HK-2 (cell line): ENCODE data around the gene EPHB2.
"Not testable (repeated sequence)": the region's sequence is repeated elsewhere in the genome, so short reads cannot be mapped to it uniquely, and the experiment has no call there.

Experiments
- DNase-seq: peaks from one replicate; pipeline ENCODE4 v3.0.0-alpha.2; 2018; ENCODE audit not compliant: unreplicated experiment

The EPHB2 gene

DNA sequence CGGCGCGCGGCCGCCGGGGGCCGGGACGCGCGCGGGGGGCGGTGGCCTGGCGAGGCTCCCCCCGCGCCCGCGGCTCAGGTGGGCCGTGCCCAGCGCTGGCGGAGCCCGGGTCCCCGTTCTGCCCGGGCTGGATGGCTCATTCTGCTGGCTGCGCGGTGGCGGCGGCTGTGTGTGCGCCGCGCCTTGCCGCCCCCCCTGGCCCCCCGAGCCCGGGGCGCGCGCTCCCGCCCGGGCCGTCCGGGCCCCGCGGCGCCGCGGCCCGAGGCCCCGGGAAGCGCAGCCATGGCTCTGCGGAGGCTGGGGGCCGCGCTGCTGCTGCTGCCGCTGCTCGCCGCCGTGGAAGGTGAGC, at the start of gene EPHB2:
Gene EPHB2, plus strand, starts transcription at position 139 of the 349 bp plus-strand sequence. Its CDS starts 144 bp downstream, at position 283.
- DNase-seq: peak; percentile 63

DNA sequence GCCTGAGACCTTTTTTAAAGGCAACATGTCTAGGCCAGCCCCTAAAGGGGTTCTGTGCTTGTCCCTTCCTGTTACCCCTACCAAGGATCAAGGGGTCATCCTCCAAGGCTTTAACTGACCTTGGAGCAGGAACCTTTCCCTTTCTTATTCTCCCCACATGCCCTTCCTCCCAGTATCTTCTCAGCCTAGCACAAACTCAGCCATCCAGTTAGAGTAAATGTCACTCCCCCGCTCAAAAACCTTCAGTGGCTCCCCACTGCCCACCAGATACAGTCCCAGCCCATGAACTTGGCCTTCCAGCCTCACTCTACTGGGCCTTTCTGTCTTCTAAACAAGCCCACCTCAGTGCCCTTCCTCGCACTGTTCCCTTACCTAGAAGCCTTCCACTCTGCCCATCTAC, 48.8 kb upstream of the EPHB2 start:
- no peak for DNase-seq

GRCh38 chr1:22662318-22662717, 48.3 kb upstream of the EPHB2 start:
- DNase-seq: no peak

GRCh38 chr1:22662986-22663408, 47.6 kb upstream of the EPHB2 start:
- no peak for DNase-seq

DNA sequence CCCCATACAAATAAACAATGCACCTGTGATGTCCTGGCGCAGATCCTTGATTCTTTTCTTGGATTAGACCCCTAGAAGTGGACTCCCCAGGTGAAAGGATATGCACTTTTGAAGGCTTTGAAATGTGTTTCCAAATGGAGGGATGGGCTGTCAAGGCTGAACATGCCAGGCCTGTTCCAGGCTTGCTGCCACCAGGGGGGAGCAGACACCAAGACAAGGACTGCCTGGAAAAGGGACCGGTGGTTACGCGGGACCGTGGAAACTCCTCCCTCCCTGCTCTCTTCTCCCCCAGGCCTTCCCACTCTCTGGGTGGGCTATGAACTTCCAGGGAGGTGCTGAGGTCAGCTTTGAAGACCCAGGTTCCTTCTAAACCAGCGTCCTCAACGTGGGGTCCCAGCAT, 44.9 kb upstream of the EPHB2 start:
- peak; percentile 31 for DNase-seq

DNA sequence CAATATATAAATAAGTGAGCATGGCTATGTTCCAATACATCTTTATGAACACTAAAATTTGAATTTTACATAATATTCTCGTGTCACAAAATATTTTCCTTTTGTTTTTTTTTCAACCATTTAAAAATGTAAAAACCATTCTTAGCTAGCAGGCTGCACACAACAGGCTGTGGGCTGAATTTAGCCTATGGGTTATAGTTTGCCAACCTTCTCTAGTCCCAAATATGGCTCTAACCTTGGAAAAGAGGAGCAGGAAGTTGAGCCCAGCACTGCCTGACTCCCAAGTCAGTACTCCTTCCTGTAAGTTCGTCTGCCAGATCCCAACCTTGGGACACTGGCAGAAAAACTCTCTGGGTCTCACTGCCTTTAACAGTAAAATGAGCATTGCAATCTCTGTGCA, 44.2 kb upstream of the EPHB2 start:
- DNase-seq: no peak

GRCh38 chr1:22668840-22669239, 41.8 kb upstream of the EPHB2 start:
- not testable (repeated sequence) for DNase-seq

- DNase-seq: no peak
Observed at GRCh38 chr1:22670352-22670975, 40.2 kb upstream of the EPHB2 start.

DNA sequence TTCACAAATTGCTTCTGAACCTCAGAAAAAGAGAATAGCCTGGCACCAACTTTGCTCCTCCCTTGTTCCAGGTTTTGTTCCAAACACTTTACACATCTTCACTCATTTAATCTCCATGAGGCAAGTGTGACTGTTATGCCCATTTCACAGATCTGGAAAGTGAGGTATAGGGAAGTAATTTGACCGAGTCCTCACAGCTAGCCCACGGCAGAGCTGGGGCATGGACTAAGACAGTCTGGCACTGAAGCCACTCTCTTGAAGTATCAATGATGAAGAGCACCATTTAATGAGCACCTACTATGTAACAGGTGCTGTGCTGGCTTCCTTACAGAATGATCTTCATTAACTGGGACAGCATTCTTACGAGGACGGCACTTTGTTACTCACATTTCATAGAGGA, 38.6 kb upstream of the EPHB2 start:
- no peak for DNase-seq

GRCh38 chr1:22673486-22674409, 36.9 kb upstream of the EPHB2 start:
- peak; percentile 47 for DNase-seq

DNA sequence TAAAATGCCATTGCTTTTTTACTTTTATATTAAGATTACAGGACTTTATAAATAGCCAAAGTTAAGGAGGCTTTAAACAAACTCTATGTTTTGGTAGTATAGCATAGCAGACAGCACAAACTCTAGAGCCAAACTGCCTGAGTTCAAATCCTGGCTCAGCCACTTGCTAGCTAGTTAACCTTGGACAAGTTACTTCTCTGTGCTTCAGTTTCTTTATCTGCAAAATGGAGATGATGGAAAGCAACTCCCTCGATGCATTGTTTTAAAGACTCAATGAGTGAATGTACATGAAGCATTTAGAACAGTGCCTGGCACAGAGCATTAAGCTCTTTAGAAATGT, 36.3 kb upstream of the EPHB2 start:
- DNase-seq: no peak

DNA sequence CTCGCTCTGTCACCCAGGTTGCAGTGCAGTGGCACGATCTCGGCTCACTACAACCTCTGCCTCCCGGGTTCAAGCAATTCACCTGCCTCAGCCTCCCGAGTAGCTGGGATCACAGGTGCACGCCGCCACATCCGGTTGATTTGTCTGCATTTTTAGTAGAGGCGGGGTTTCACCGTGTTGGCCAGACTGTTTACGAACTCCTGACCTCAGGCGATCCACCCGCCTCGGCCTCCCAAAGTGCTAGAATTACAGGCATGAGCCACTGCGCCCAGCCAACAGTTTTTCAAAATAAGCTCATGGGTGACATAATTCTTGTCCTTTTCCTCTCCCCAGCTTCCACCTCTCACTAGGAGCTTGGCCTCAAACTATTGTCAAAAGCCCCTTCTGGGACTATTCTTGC, 34.5 kb upstream of the EPHB2 start:
- DNase-seq: not testable (repeated sequence)

- DNase-seq: no peak
Observed at GRCh38 chr1:22676916-22677583, 33.6 kb upstream of the EPHB2 start.

GRCh38 chr1:22677931-22678896, 32.4 kb upstream of the EPHB2 start:
- DNase-seq: no peak

GRCh38 chr1:22680726-22681125, 29.9 kb upstream of the EPHB2 start:
- DNase-seq: no peak

- DNase-seq: no peak
Observed at GRCh38 chr1:22681556-22682276, 28.9 kb upstream of the EPHB2 start.

DNA sequence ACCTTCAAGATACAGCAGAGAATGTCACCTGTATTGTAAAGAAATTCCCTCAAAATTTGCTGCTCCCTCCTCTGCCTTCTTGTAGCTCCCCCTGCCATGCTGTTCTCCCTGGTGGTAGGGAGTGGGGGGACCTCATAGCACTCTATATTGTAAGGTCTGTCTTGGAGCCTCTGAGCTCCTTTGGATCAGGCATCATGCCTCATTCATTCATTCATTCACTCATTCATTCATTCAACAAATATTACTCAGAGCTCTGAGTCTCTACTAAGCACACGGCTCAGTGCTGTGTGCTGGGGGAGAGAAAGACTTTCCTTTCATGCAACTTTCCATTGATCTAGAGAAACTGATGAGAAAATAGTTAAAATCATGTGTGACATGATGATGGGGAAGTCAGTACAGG, 27.1 kb upstream of the EPHB2 start:
- DNase-seq: no peak

GRCh38 chr1:22685591-22686059, 25.0 kb upstream of the EPHB2 start:
- no peak for DNase-seq

DNA sequence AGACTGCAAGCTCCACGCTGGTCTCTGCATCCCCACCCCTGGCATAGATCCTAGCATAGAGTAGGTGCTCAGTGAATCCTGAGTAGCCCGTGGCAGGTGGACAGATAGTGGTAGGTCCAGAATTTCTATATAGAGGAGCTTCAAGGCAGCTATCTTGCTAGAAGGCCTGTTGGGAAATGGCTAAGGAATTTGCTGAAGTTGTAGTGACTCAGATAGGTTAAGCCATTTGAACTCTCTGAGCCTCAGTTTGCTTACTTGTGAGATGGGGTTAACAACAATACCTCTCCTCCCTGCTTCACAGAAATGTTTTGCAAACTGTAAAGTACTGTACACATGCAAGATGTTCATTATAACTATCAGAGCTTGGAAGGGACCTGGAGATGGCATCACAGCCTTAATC, 23.4 kb upstream of the EPHB2 start:
- no peak for DNase-seq

DNA sequence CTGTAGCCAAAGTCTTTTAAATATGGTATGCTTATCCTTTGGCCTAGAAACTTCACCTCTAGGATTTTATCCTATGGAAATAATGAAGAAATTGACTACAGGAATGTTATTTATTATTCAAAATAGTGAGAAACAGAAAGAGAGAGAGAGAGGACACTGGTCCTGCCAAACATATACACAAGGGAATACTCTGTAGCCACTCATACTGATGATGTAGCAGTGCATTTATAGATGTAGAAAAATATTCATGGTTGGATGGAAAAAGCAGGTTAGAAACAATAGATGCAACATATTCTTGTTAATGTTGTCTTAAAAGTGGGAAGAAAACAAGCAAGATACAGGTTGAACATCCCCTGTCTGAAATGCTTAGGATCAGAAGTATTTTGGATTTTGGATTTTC, 22.2 kb upstream of the EPHB2 start:
- DNase-seq: no peak

GRCh38 chr1:22689505-22689904, 21.1 kb upstream of the EPHB2 start:
- DNase-seq: peak; percentile 87
